Endothelial cell of umbilical vein (primary cell): ENCODE measurements around the gene LTF. TPM values are rescaled to one million over a fixed set of nuclear protein-coding genes. Genes with fewer than 3 reads are reported as not detected.
A peak's percentile ranks its signal among the peaks of the same experiment; 100 is the strongest.
"Not testable (repeated sequence)": the region's sequence is repeated elsewhere in the genome, so short reads cannot be mapped to it uniquely, and the experiment has no call there.

Experiments
- BruUV-seq: library from RNA; stranded (reverse); fragments of 400-500 nt; replicated peaks from 2 replicates; lab custom pipeline; 2021; lab: Mats Ljungman, UMichigan
- CTCF ChIA-PET: fragments of 300-600, 350-600 bp; sonication (Branson Sonifier 250); formaldehyde crosslinking; loops from one replicate; lab custom pipeline; 2021; ENCODE audit warnings: antibody characterized with exemption, inconsistent platforms; lab: Charles Lee
- POLR2A ChIA-PET: fragments of 300-600, 350-600 bp; sonication (Branson Sonifier 250); formaldehyde crosslinking; loops from one replicate; lab custom pipeline; 2021; ENCODE audit warnings: antibody characterized with exemption, inconsistent platforms; lab: Charles Lee
- DNase-seq: peaks from one replicate; pipeline ENCODE4 v3.0.0-alpha.2; 2011; ENCODE audit warnings: low read depth, low spot score
- FAIRE-seq: peaks from 2 replicates; lab custom pipeline; 2011; peaks lifted over from hg19 to GRCh38; lab: Jason Lieb, UNC
- H2AFZ ChIP-seq: 2 replicates; pipeline ENCODE4 v1.6.0; 2012; ENCODE audit warnings: low read depth, low read length, control low read depth, inconsistent platforms
- H3K27ac ChIP-seq: 2 replicates; pipeline ENCODE4 v1.5.1; 2011; ENCODE audit warnings: low read depth, mild to moderate bottlenecking, control low read depth, low read length, moderate library complexity; ENCODE audit not compliant: insufficient read depth
- H3K27me3 ChIP-seq, 2 experiments: 2 replicates each; pipeline versions ENCODE4 v1.6.0 to v1.6.1; 2011; ENCODE audit warnings: low read length in 2 of 2, mixed read lengths in 1 of 2; ENCODE audit not compliant: control insufficient read depth in 2 of 2, insufficient read depth in 2 of 2
- H3K36me3 ChIP-seq, 2 experiments: 2 replicates in 1 of 2; 3 replicates in 1 of 2; pipeline ENCODE4 v1.5.1; 2011; ENCODE audit warnings: low read length in 2 of 2, mild to moderate bottlenecking in 1 of 2, moderate library complexity in 1 of 2; ENCODE audit not compliant: control insufficient read depth in 2 of 2, insufficient read depth in 2 of 2; ENCODE audit errors: extremely low read depth in 1 of 2
- H3K4me1 ChIP-seq: 3 replicates; pipeline ENCODE4 v1.5.1; 2011; ENCODE audit warnings: mild to moderate bottlenecking, low read length; ENCODE audit not compliant: control insufficient read depth, insufficient read depth; ENCODE audit errors: extremely low read depth
- H3K4me2 ChIP-seq: 2 replicates; pipeline ENCODE4 v1.6.1; 2011; ENCODE audit warnings: low read length, control low read depth, mixed read lengths; ENCODE audit not compliant: insufficient read depth
- H3K4me3 ChIP-seq, 3 experiments: fragments of 200-600 bp in 1 of 3; sonication (generic), shearing (Covaris generic) in 1 of 3; replicated peaks in 1 of 3; 2 replicates each; pipeline ENCODE4 v1.5.1; 2011 to 2016; ENCODE audit warnings: control low read depth in 3 of 3, low read length in 3 of 3, mild to moderate bottlenecking in 2 of 3, inconsistent platforms in 1 of 3, low read depth in 1 of 3, moderate library complexity in 1 of 3; ENCODE audit not compliant: insufficient read depth in 1 of 3
- H3K79me2 ChIP-seq: 2 replicates; pipeline ENCODE4 v1.6.0; 2012; ENCODE audit warnings: low read length, inconsistent platforms; ENCODE audit not compliant: control insufficient read depth, insufficient read depth
- H3K9ac ChIP-seq: replicated peaks from 2 replicates; pipeline ENCODE3; 2011; ENCODE audit warnings: low read length, control low read depth; ENCODE audit not compliant: insufficient read depth; ENCODE audit errors: extremely low read depth
- H3K9me1 ChIP-seq: replicated peaks from 3 replicates; pipeline ENCODE4 v1.6.0; 2011; ENCODE audit warnings: mild to moderate bottlenecking, low read length; ENCODE audit not compliant: control insufficient read depth, insufficient read depth; ENCODE audit errors: extremely low read depth
- H3K9me3 ChIP-seq: replicated peaks from 2 replicates; pipeline ENCODE4 v1.5.1; 2012; ENCODE audit warnings: low read length, inconsistent platforms; ENCODE audit not compliant: control insufficient read depth, insufficient read depth
- H4K20me1 ChIP-seq: replicated peaks from 2 replicates; pipeline ENCODE3; 2011; ENCODE audit warnings: mild to moderate bottlenecking, low read length; ENCODE audit not compliant: control insufficient read depth, insufficient read depth; ENCODE audit errors: extremely low read depth
- CTCF ChIP-seq, 2 donors: IDR thresholded peaks; 1 replicate in 1 of 2; 2 replicates in 1 of 2; pipeline ENCODE4 v1.5.1; 2011; ENCODE audit warnings: low read length in 2 of 2, mild to moderate bottlenecking in 2 of 2, moderate library complexity in 2 of 2, control low read depth in 1 of 2, inconsistent platforms in 1 of 2, low read depth in 1 of 2; ENCODE audit not compliant: insufficient read depth in 1 of 2; ENCODE audit errors: extremely low read depth in 1 of 2
- EZH2 ChIP-seq: IDR thresholded peaks from 2 replicates; pipeline ENCODE4 v1.6.1; 2012; ENCODE audit warnings: borderline replicate concordance, low read depth, mild to moderate bottlenecking, moderate library complexity, low read length, inconsistent platforms; ENCODE audit not compliant: severe bottlenecking
- FOS ChIP-seq: IDR thresholded peaks from 2 replicates; pipeline ENCODE4 v1.6.1; 2011; ENCODE audit warnings: mild to moderate bottlenecking, low read length, moderate library complexity, borderline replicate concordance; ENCODE audit not compliant: insufficient read depth
- GATA2 ChIP-seq: IDR thresholded peaks from 2 replicates; pipeline ENCODE4 v1.7.0; 2011; ENCODE audit warnings: low read depth, mild to moderate bottlenecking, moderate library complexity, mixed read lengths, low read length; ENCODE audit not compliant: insufficient read length, insufficient read depth
- JUN ChIP-seq: IDR thresholded peaks from 2 replicates; pipeline ENCODE4 v1.6.1; 2011; ENCODE audit warnings: borderline replicate concordance, low read depth; ENCODE audit not compliant: insufficient read length, insufficient read depth
- MAX ChIP-seq: IDR thresholded peaks from 2 replicates; pipeline ENCODE4 v1.6.1; 2011; ENCODE audit not compliant: insufficient read depth, insufficient read length
- MYC ChIP-seq: IDR thresholded peaks from one replicate; pipeline ENCODE4 v1.6.1; 2011; ENCODE audit warnings: mild to moderate bottlenecking, low read depth, low read length
- POLR2A ChIP-seq: IDR thresholded peaks from 2 replicates; pipeline ENCODE4 v1.6.1; 2012; ENCODE audit warnings: low read depth, mild to moderate bottlenecking, control low read depth, low read length
- POLR2AphosphoS5 ChIP-seq: IDR thresholded peaks from 2 replicates; pipeline ENCODE4 v1.6.1; 2012; ENCODE audit warnings: low read depth, mild to moderate bottlenecking, control low read depth, low read length, moderate library complexity; ENCODE audit not compliant: insufficient read depth
- dilution Hi-C: fragments of 300-500 bp; cut with MboI; formaldehyde crosslinking; loops from one replicate; pipeline ENCODE4 v1.15.0; 2019; ENCODE audit warnings: low sequenced_read_pairs; ENCODE audit not compliant: extremely low pct_ligation_motif_present
- intact Hi-C: fragments of 100-400 bp; cut with micrococcal nuclease; formaldehyde crosslinking; loops from one replicate; pipeline ENCODE4 v1.10.0; 2022
- polyA plus RNA-seq, 4 experiments: library from polyadenylated mRNA; depleted of rRNA in 3 of 4; stranded (reverse) in 3 of 4; unstranded in 1 of 4; fragments of >200 nt; gene quantifications; 2 replicates each; pipeline versions ENCODE4 v1.2.1 to v1.2.3, GENCODE V29; 2011 to 2012; ENCODE audit warnings: missing spikeins in 1 of 4
- total RNA-seq: library from RNA; stranded (reverse); gene quantifications from 2 replicates; pipeline ENCODE4 v1.2.3, GENCODE V29; 2021

LTF gene
- total and polyA plus RNA-seq, 2 donors (not counting 3 experiments of a cell fraction or from before 2014, with no cell fraction given), result not detected

- Histone ChIP-seq H3K4me1 (peaks cover 12% of the 10 kb centered on the region), H3K9me1 (no peaks in the 10 kb centered on the region), H3K9me3 (no peaks in the 10 kb centered on the region), H3K4me2 (no peak overlapping the region), H2AFZ (peak overlapping the region; percentile 12), H3K9ac (no peak overlapping the region), H3K27me3 (peaks cover 0 to 1% of the 10 kb centered on the region in 2 experiments), H3K4me3 (no peak overlapping the region), H3K36me3 (no peaks in the 10 kb centered on the region), H3K79me2 (no peaks in the 10 kb centered on the region), H3K27ac (no peak overlapping the region), H4K20me1 (no peaks in the 10 kb centered on the region)
- ChIA-PET POLR2A (no interaction called here), CTCF (interaction anchor here (1.2 to 5.4 kb wide), 9 partner anchors 14 to 133 kb away, joined by 4 to 47 read pairs (median 10); no protein-coding TSS in a partner anchor)
- intact Hi-C loops, result loop anchor here (2.0 kb wide), 1 partner anchor 63 kb away; no protein-coding TSS in a partner anchor
- DNase-seq (no peak), FAIRE-seq (peak; percentile 54)
- dilution Hi-C loops, result no loop called here
- no TSS peak for BruUV-seq
- no peak for TF ChIP-seq FOS
- no peak for TF ChIP-seq POLR2AphosphoS5
- no peak for TF ChIP-seq EZH2
- TF ChIP-seq MYC, result no peak
- TF ChIP-seq GATA2, result no peak
- TF ChIP-seq POLR2A, result no peak
- TF ChIP-seq MAX, result no peak
- TF ChIP-seq JUN, result no peak
- TF ChIP-seq CTCF (IDR thresholded peaks at IDR 0.05; ENCODE audit: extremely low read depth in 1 of 2, insufficient read depth in 1 of 2, low read depth in 1 of 2, low read length in 2 of 2), result no peak
Observed at GRCh38 chr3:46495901-46496456, 31.3 kb upstream of the LTF start.

GRCh38 chr3:46494491-46494890 lies 29.8 kb upstream of the LTF start:
- H3K9ac ChIP-seq, H3K4me3 ChIP-seq, H3K79me2 ChIP-seq, H3K9me3 ChIP-seq, H3K27me3 ChIP-seq, FAIRE-seq, H3K4me2 ChIP-seq, CTCF ChIA-PET, H3K27ac ChIP-seq, H3K36me3 ChIP-seq, H4K20me1 ChIP-seq, H3K9me1 ChIP-seq, dilution Hi-C loops, BruUV-seq, intact Hi-C loops, DNase-seq, H2AFZ ChIP-seq, POLR2A ChIA-PET: not testable (repeated sequence)
- H3K4me1 ChIP-seq, result peaks cover 12% of the 10 kb centered on the region
